ENCODE data around the gene DUSP3.

Gene DUSP3

DNA sequence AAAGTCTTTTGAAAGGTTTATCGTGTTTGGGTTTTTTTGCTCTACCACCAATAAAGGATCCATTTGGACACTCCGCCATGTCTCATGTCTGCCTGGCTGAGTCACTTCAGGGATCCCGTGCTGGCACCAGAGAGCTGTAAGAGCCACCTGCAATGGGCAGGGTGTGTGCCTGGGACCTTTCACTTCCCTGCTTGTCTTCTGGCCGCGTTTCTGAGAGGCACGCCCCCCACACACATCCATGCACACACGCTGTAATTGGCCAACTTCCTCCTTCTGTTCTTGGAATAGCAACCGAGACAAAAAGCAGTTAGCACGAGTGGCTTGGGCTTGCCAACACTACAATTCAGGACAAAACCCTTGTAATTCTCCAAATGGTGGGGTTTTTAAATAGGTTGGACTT, 10.4 kb downstream of the DUSP3 start:
- no peak for DNase-seq (ENCODE audit: low spot score)

DNA sequence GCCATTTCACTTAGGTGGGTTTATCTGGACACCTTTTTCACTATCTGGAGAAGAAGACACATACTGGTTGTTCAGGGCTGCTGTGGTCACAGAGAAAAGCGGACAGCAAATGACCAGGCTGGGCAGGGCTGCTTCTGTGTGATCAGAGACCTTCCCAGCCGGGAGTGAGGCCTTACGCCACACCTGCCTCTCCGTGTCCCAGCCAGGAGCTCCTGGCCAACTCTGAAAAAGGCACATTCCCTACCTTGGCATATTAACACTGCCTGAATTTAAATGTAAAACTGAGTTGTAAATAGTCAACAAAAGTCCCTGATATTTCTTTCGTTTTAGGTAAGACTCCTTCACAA, 11.1 kb downstream of the DUSP3 start:
- no peak for DNase-seq (ENCODE audit: low spot score)

DNA sequence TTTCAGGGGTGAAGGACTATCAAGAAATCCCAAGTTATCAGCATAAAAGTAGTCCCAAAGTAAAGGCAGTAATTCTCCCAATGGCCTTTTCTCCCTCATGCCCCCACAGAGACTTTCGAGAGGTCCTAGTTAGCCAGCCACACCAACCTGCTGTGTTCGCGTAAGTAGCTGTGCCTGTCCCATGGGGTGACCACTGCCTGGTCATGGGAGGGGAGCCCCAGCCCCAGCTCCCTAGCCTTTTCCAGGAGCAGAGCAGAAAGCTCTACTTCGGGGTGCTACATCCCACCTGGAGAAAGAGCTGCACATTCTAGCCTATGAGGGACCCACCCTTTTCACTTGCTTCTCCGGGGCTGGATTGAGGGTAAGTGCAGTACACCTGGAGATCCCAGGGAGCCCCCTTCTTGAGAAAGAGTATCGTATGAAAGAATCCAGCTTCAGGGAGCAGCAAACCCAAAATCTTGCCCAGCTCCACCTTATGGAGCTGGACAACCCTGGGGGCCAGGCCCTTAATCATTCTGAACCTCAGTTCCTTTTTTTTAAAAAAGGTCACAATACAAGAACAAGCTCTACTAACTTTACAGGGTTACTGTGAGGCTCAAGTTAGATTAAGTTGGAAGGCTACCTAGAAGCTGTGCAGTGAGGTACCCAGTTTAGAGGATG, 11.6 kb downstream of the DUSP3 start:
- no peak for DNase-seq (ENCODE audit: low spot score)

DNA sequence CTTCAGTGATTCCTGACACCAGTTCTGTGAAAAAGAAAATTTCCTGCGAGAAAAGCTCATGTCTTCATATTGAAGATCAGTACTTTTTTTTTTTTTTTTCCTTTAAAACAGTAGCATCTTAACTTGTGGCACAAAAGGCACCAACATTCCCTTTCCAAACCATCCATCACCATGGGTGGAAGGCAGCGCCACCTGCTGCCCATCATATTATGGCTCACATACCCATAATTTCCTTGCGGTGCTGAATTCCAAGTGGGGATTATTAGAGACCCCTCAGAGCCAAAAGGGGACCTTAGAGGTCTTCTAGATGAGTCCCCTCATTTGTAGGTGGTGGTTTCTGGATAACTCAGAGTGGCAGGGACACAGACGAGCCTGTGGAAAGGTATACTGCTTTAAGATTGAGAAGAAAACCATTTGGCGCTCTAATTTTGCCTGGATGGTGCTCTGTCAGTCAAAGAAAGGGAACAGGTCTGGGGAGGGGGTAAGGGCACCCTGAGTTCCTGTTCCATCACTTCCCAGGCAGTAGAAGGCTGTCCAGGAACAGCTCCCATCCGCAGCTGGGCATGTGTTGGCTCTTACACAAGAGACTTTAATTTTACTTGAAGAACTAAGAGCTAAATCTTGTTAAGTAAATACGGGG, 12.2 kb downstream of the DUSP3 start:
- DNase-seq (ENCODE audit: low spot score): no peak

DNA sequence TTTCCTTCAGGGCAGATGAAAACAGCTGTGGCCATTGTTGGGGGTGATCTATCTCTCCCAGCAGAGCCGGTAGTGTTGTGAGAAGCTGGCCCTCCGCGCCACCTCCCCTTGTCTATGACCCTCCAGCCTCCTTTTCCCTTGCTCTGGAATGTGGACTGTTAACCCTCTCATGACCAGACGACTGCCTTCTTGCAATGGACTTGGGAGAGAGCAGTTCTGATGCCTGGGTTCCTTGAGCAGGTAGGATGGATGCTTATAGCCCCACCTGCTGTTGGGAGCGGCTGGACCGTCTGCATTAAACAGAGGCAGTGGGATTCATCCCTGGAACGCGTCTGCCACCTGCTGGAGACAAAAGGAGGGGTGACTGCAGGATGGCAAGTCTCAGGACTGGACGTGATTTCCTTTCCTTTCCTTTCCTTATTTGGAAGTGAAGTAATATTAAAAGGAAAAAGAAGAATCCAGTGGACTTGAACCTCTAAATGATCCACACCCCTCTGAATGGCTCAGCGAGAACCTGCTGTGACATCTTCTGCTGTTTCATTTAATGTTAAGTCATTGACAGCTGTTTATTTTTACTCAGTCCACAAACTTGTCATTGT, 18.4 kb downstream of the DUSP3 start:
- peak; percentile 90 for DNase-seq (ENCODE audit: low spot score)

DNA sequence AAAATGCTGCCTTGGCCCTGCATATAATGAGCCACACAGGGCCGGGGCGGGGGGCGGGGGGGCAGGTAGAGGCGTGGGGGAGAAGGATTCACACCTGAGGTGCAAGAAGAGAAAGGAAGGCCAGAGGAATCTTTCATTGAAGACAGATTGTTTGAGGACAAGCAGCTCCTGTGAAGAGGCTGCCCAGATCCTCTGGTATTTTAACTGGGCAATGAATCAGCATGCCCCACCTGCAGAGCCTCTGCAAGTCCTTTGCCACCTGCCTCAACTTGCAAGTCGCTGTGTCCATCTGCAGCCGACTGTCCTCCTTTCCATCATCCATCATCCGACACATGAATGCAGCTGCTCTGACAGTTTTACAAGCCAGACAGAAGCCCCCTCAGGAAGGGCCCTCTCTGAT, 18.9 kb downstream of the DUSP3 start:
- no peak for DNase-seq (ENCODE audit: low spot score)

DNA sequence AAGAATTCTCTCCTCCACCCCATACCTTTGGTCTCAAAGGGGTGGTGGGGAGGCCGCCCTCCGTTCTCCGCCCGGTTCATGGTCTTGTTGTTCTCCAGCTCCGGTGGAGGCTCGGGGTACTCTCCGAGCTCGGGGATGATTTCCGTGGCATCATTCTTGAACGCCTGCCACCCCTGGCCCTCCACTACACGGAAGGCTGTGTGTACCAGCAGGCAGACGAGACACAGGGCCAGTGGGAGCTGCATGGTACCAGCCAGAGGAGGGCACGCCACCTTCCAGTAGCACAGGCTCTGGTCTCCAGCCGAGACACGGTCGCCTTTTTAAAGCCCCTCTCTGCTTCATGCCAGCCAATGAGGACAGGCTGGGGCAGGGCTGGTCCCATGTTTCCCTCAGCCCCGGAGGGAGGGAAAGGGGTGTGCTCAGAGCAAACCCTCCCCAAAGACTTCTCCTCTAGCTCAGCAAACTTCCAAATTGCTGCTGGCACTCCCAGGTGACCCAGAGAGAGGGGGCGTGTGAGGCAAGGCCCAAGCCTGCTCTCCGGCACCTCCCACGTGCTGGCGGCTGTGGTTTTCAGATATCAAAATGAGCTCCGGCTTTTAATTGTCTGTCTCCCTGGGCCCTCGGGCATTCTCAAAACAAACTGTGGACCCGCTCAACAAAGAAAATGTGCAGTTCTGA, 20.1 kb downstream of the DUSP3 start, which contains the start of gene SOST:
TSS of gene SOST (minus strand) at position 295 of the 678 bp plus-strand sequence. CDS start at position 245, 50 bp downstream.
- DNase-seq (ENCODE audit: low spot score): no peak

DNA sequence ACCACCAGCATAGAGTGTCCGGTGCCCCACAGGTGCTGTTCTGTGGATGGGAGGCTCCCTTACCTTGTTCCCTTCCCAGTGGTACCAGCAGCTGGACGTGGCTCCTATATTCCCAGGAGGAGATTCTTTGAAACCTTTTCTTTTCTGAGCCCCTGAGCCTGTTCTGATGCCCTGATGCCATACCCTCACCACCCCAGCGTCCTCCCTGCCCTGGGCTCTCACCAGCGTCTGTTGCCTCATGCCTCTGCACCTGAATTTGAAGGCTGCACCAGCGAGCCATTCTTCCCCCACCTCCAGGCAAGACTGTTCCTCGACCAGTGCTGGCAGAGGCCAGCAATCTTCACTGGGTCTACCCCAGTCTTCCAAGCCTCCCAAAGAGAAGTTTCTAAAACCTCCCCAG, 20.7 kb downstream of the DUSP3 start:
- DNase-seq (ENCODE audit: low spot score): no peak

DNA sequence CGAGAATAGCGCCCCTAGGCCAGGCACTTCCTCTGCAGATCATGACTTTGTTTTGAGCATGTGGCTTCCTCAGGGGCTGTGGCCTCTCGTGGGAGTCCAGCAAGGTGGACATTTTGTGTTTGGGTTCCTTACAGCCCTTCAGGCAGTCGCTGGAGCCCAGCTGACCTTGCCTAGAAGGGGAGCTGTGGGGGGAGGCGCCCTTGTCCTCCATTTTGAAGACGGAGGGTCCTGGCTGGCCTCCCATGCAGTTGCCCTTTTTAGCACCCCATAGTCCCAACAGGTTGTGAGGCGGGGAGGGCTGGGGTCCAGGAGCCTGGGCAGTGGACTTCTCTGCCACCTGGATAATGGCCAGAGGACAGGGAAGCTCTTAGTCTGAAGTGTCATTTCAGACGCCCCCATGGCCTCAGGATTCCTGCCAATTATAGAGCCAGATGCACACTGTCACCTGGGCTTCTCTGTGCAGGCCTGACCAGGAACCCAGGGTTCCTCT, 21.6 kb downstream of the DUSP3 start:
- no peak for DNase-seq (ENCODE audit: low spot score)

DNA sequence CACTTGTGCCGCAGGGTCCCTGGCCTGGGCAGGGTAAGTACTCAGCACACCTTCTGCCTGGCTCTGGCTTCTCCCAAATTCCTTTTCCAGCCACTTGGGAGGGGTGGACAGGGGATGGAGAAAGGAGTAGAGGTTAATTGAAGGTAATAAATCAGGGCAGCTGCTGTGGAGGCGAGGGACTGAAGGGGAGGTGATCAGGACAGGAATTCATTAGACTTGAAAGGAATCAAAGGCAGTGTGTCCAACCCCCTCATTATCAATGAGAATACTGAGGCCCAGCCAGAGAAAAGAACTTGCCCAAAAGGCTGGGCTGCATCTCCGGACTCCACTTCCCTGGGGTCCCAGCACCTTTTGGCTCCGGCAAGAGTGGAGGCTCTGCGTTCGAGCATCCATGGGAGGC, 22.6 kb downstream of the DUSP3 start:
- no peak for DNase-seq (ENCODE audit: low spot score)

DNA sequence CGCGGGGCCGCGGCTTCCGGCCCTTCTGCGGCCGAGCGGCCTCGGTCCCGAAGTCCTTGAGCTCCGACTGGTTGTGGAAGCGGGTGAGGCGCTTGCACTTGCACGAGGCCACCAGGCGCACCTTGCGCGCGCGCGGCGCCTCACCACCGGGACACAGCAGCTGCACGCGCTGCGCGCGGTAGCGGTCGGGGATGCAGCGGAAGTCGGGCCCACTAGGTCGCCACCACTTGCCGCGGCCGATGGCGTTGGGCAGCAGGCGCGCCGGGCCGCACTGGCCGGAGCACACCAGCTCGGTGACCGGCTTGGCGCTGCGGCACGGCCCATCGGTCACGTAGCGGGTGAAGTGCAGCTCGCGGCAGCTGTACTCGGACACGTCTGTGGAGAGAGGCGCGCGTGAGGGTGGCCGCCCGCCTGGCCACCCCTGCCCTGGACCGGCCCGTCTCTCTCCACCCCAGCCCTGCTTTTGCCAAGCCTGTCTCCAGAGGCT, 23.3 kb downstream of the DUSP3 start:
- DNase-seq (ENCODE audit: low spot score): peak; percentile 73

DNA sequence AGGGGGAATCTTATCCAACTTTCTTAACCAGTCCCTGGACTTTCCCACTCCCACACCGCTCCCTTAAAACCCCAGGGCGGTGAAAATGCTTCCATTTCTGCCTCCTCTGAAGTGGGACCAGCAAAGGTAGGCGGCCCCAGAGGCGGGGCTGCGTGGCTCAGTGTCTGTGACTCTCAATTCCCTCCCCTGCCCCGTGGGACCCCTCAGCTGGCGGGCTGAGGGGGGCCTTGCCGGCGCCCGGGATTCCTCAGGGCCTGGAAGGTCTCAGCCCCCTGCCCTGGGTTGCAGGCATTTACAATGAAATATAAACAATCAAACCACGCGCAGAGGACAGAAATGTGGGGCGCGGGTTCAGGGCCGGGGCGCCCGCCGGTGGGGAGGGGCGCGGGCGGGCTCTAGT, 23.8 kb downstream of the DUSP3 start:
- no peak for DNase-seq (ENCODE audit: low spot score)

DNA sequence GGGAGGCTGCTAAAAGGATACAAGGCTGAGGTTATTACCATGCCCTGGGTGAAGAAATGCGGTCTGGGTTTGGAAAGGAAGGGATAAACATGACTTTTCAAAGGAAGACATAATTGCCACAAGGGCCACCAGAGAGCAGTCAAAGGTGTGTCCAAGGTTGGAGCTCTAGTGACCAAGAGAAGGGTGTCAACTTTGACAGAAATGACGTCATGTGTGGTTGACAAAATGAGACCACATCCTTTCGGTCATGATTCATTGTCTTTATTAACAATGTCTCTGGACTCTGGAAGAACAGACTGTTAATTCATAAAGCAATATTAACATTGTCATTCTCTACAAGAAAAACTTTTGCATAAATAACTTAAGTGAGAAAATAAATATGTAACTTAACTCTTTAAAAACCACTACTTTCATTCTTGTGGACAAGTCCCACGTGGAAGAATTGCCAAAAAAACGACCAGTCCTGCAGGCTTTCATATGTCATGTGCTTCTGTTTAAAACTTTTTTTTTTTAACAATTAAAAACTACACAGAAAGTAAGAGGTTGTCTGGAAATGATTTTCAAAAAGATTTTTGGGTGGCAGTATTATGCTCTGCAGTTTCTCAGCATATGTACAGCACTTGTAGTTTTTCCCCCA, 25.2 kb downstream of the DUSP3 start:
- no peak for DNase-seq (ENCODE audit: low spot score)

DNA sequence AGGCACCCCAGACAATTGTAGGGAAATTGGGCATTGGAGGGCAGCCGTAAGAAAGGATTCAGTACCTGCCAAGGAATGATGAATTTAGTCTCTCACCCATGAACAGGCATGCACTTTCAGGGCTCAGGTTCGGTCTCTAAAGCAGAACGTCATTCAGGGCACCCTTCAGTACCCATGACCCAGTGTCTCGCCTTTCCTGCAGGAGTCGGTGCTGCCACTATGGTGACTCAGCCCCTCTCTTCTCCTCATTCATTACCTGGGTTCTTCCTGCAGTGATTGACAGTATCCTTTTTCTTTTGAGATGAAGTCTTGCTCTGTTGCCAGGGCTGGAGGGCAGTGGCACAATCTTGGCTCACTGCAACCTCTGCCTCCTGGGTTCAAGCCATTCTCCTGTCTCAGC, 28.6 kb downstream of the DUSP3 start:
- DNase-seq (ENCODE audit: low spot score): no peak

DNA sequence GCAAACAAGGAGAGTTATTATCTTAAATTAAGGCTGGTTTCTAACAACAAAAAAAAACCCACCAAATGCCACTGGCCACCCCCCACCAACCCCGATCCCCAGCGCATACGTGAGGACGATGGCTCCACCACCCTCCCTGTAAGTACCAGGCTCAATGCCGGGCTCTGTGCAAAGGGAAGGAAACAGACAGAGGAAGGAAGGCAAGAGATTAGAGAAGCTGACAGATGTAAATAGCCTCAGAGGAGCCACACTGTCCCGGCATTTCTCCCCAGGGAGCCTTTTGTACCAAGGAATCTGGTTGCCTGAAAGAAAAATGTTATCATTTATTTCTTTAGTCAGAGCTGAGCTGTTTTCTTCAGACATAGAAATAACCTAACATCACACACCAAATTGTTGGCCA, 33.2 kb downstream of the DUSP3 start:
- no peak for DNase-seq (ENCODE audit: low spot score)

DNA sequence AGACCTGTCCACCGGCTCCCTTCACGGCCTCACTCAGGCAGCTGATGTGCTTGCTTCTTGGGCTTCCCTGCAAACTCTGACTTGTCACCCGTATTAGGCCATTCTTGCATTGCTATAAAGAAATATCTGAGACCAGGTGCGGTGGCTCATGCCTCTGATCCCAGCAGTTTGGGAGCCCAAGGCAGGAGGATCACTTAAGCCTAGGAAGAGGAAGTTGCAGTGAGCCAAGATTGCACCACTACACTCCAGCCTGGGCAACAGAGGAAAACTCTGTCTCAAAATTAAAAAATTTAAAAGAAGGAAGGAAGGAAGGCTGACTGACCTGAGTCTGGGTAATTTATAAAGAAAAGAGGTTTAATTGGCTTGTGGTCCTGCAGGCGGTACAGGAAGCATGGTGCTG, 37.1 kb downstream of the DUSP3 start:
- no peak for DNase-seq (ENCODE audit: low spot score)

DNA sequence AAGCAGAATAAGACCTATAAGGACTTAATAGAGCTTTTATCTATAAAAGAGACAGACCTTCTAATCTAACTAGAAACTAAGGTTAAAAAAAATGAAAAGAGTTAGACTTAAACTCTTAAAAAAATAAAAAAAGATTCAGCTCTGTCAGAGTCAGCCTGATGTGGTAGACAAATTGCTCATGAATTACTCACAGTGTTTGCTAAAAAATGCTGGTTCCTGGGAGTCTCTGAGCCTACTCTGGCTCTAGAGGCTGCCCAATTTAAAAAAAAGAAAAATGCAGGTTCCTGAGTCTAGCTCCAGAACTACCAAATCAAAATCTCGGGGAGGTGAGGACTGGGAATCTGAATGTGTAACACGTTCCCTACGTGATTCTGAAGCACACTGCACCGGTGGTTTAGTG, 38.2 kb downstream of the DUSP3 start:
- no peak for DNase-seq (ENCODE audit: low spot score)

DNA sequence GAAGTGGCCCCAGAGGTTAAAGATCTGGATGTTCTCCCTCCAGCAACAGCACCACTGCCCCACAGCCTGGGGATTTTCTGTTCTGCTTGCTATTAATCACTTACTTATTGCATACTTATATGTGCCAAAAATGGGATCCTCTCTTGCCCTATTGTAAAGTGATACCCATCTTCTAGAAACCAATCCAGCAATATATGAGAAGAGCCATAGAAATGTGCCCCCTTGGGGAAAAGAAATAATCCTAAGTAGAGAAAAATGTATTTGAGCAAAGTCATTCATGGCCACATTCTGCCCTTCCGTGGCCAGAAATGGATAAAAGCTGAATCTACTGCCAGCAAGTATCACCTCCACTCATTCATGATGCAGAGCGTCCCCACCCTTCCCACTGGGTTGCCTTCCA, 41.1 kb downstream of the DUSP3 start:
- DNase-seq (ENCODE audit: low spot score): no peak

DNA sequence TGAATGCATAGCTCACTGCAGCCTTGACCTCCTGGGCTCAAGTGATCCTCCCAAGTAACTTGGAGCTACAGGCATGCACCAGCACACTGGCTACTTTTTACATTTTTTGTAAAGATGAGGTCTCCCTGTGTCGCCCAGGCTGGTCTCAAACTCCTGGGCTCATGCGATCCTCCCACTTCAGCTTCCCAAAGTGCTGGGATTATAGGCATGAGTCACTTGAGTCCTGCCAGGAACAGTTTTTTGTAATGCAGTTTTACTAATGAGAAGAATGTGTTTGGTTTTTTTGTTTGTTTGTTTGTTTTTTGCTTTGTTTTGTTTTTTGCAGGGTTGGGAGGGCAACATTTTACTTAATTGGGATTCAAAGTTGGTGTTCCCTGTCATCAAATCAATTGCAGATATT, 42.4 kb downstream of the DUSP3 start:
- DNase-seq (ENCODE audit: low spot score): no peak

DNA sequence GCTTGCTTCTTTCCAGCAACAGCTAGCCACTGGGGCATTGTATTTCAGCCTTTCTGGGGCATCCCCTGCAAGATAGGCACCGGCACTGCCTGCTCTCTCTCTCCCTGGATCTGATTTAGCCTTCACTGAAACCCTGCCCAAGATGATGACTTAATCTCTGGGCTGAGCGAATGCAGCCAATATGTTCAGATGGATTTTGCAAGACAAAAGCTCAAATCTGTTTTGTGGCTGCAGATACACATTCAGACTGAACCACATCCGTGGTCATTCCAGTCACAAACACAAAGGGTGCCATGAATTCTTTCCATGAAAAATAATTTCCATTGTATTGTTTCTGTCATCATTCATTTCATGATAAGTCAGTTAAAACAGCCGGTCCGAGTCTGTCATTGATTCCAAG, 44.4 kb downstream of the DUSP3 start:
- DNase-seq (ENCODE audit: low spot score): no peak

DNA sequence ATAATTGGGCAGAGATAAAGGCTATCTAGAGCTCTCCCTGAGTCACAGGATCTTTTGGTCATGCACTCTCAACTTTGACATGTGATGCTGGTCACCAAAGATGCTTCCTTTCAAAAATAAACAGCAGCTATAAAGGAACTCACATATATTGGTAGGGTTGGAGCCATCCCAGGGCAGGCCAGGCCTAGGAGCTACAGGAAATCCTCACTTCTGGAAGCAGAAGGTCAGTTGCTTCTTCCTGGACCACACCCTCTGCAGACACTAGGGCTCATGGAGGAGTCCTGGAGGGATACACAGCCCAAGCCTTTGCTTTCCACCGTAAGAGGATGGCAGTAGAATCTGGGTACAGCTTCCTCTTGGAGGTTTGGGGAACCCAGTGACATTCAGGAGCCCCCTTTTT, 44.8 kb downstream of the DUSP3 start:
- no peak for DNase-seq (ENCODE audit: low spot score)

DNA sequence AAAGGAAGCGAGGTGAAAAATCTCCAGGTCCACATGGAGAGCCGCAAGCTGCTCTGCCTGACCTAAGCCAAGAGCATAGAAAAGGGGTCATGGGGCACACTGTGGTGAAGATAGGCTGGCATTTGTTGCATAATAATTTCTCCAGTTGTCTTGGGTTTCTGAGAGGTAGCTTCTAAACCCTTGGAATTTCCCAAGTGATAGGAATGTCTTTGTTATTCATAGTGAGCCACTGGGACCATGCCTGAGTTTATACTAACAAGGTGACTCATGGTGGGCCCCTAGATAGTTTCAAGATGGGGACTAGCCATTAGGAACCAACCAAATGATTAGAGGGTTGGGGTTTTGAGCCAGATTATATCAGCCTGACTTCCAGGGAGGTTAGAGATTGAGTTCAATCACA, 45.8 kb downstream of the DUSP3 start:
- DNase-seq (ENCODE audit: low spot score): no peak

All from left forelimb (tissue), 1 donor.